Testis (tissue), 2 donors: ENCODE measurements around the gene CDK15.

ENCODE experiments used
- POLR2A ChIP-seq: fragments of 450-650 bp; IDR thresholded peaks from one replicate; pipeline ENCODE4 v1.6.1; 2017; ENCODE audit warnings: antibody characterized with exemption, mild to moderate bottlenecking, moderate library complexity
- TF ChIP-seq, protein P1 (sequence below), 3 experiments: fragments of 450-650 bp in 2 of 3; fragments of 200-600 bp in 1 of 3; sonication (generic) in 1 of 3; IDR thresholded peaks; one replicate each; pipeline ENCODE4 v1.5.1; 2016 to 2019; ENCODE audit warnings: antibody characterized with exemption in 3 of 3, mild to moderate bottlenecking in 2 of 3, moderate library complexity in 1 of 3

DNA sequence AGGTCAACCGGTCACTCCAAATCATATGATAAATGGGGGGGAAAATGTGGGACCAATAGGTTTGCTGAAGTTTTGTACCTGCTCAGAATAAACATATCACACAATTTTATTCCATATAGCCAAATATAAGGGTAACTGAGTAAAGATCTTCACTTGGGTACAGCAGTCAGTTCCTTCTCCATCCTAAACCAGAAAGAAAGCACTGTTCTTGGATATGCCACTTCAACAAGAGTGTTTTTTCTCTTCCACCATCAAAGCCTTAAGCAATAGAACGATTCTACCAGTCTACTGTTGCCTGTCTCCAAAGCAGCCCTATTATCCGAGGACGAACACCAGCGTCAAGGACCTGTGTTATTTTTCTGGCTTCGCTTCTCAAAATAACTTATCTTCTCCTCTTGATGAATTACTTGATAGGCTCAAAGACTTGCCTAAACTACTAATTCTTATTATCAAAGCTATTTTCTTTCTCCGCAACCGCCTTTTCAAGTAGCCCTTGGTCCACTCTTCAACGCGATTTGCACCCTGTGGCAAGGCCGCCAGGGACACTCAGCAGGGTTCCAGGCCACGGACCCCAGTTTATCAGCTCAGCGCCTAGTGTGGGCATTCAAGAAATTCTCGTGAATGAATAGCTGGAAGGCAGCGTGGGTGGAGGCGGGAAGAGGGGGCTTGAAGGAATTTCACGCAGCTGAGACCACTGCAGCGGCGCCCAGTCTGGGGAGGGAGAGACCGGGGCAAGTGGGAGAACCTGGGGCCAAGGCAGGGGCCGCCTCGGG is 26.2 kb upstream of the CDK15 start:
- TF ChIP-seq, protein P1, sequence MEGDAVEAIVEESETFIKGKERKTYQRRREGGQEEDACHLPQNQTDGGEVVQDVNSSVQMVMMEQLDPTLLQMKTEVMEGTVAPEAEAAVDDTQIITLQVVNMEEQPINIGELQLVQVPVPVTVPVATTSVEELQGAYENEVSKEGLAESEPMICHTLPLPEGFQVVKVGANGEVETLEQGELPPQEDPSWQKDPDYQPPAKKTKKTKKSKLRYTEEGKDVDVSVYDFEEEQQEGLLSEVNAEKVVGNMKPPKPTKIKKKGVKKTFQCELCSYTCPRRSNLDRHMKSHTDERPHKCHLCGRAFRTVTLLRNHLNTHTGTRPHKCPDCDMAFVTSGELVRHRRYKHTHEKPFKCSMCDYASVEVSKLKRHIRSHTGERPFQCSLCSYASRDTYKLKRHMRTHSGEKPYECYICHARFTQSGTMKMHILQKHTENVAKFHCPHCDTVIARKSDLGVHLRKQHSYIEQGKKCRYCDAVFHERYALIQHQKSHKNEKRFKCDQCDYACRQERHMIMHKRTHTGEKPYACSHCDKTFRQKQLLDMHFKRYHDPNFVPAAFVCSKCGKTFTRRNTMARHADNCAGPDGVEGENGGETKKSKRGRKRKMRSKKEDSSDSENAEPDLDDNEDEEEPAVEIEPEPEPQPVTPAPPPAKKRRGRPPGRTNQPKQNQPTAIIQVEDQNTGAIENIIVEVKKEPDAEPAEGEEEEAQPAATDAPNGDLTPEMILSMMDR (IDR thresholded peaks at IDR 0.05), result no peak
- TF ChIP-seq POLR2A, result no peak
